Lower leg skin (tissue), 4 donors: ENCODE data around the gene FAM234A. TPM values are rescaled to one million over a fixed set of nuclear protein-coding genes. Genes with fewer than 3 reads are reported as not detected.

Source experiments
- DNase-seq, 2 donors: peaks; one replicate each; pipeline ENCODE4 v3.0.0-alpha.2; 2019; ENCODE audit warnings: low spot score in 2 of 2
- H3K4me3 ChIP-seq: fragments of 200-600 bp; sonication (generic); 2 replicates; pipeline ENCODE4 v1.5.1; 2017; ENCODE audit warnings: mild to moderate bottlenecking, low read depth; ENCODE audit not compliant: poor library complexity, severe bottlenecking
- CTCF ChIP-seq, 3 donors: fragments of 450-650 bp; IDR thresholded peaks; one replicate each; pipeline ENCODE4 v1.5.1; 2016; ENCODE audit warnings: antibody characterized with exemption in 3 of 3, mild to moderate bottlenecking in 3 of 3, moderate library complexity in 2 of 3
- POLR2A ChIP-seq, 2 donors: fragments of 450-650 bp; IDR thresholded peaks; one replicate each; pipeline ENCODE4 v1.6.1; 2016 to 2017; ENCODE audit warnings: antibody characterized with exemption in 2 of 2, mild to moderate bottlenecking in 1 of 2, moderate library complexity in 1 of 2
- WGBS, 2 donors: methylation state at CpG; one replicate each; pipeline ENCODE4 v1.1.5; 2018; 5-methylcytosine and 5-hydroxymethylcytosine counted together
- intact Hi-C: fragments of 100-400 bp; cut with DNase I; formaldehyde crosslinking; loops from one replicate; pipeline ENCODE4 v1.15.0; 2023; ENCODE audit warnings: low total_unique reads
- total RNA-seq, 4 donors: library from RNA; depleted of rRNA; stranded (reverse); fragments of >200 nt; gene quantifications; one replicate each; pipeline ENCODE4 v1.1.0, GENCODE V29; 2016

FAM234A gene
- total RNA-seq, 4 donors from 2014 or later = 61.4 to 123 (median 110) TPM

GRCh38 chr16:242281-242680 is 7.7 kb downstream of the FAM234A start:
- intact Hi-C loops = no loop called here
- no peak for TF ChIP-seq CTCF (IDR thresholded peaks at IDR 0.05)
- no peak for TF ChIP-seq POLR2A (IDR thresholded peaks at IDR 0.05)
- H3K4me3 ChIP-seq = no peak overlapping the region
- no peak for DNase-seq
- 92 to 93% methylated on average over 10 of the region's 10 CpGs for WGBS, 2 donors

- intact Hi-C loops = no loop called here
- no peak for TF ChIP-seq CTCF (IDR thresholded peaks at IDR 0.05)
- no peak for TF ChIP-seq POLR2A (IDR thresholded peaks at IDR 0.05)
Observed at GRCh38 chr16:243348-243747, 8.7 kb downstream of the FAM234A start.

GRCh38 chr16:245105-245504 is 10.5 kb downstream of the FAM234A start:
- 92 to 95% methylated on average over 9 of the region's 9 CpGs for WGBS, 2 donors
- intact Hi-C loops = no loop called here
- TF ChIP-seq POLR2A (IDR thresholded peaks at IDR 0.05) (no peak), CTCF (IDR thresholded peaks at IDR 0.05) (no peak)
- no peak overlapping the region for H3K4me3 ChIP-seq
- DNase-seq = no peak

More at GRCh38 chr16:243348-243747, 8.7 kb downstream of the FAM234A start:
- no peak overlapping the region for H3K4me3 ChIP-seq
- WGBS, 2 donors = 76 to 87% methylated on average over 4 of the region's 4 CpGs
- DNase-seq = no peak

- 94 to 95% methylated on average over 12 of the region's 12 CpGs for WGBS, 2 donors
- intact Hi-C loops = no loop called here
- H3K4me3 ChIP-seq = no peak overlapping the region
- DNase-seq = no peak
- TF ChIP-seq POLR2A (IDR thresholded peaks at IDR 0.05) (no peak), CTCF (IDR thresholded peaks at IDR 0.05) (no peak)
Observed at GRCh38 chr16:247027-247426, 12.4 kb downstream of the FAM234A start.

GRCh38 chr16:249431-249830 is 14.8 kb downstream of the FAM234A start:
- intact Hi-C loops = no loop called here
- H3K4me3 ChIP-seq = no peak overlapping the region
- no peak for TF ChIP-seq POLR2A (IDR thresholded peaks at IDR 0.05)
- TF ChIP-seq CTCF (IDR thresholded peaks at IDR 0.05) = no peak
- no peak for DNase-seq
- 91 to 94% methylated on average over 9 to 12 of the region's 12 CpGs for WGBS, 2 donors
